ENCODE measurements around the gene GSE1. TPM values are rescaled to one million over a fixed set of nuclear protein-coding genes. Genes with fewer than 3 reads are reported as not detected.

The GSE1 gene
- total and polyA plus RNA-seq, 9 of the 15 experiments (the other 6 are each of a cell fraction or from before 2014, with no cell fraction given), result 12.2 to 244 (median 57.9) TPM

DNA sequence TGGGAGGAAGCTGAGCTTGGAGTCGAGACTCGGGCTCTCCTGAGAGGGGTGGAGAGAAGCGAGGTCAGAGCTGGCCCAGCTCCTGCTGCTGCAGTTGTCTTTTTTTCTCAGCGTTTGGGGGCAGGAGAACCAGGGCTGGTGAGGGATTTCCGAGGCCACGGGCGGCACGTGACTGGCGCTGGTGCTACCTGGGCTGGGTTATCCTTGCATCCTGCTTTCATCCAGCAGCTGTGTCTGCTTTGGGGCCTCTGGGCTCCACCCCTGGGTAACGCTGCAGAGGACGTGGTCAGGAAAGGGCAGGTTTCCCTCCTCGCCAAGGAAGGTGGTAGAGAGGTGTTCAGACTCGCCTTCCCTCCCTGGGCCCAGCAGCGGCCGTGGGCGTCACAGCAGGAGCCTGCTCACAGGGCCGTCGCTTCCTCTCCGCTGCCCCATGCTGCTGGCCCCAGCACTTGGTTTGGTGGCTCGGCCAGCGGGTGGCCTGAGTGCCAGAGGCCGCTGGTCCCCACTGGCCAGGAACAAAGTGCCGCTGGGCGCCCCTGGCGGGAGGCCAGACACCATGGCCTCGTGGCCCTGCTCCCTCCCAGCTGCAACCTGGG lies 22.5 kb downstream of the GSE1 start:
- H3K79me2 ChIP-seq (ENCODE audit: control insufficient read depth, insufficient read depth, low read length), result peaks cover 99% of the 10 kb centered on the region
- H3K27me3 ChIP-seq (ENCODE audit: control insufficient read depth in 2 of 2, insufficient read depth in 2 of 2, low read length in 2 of 2), result no peaks in the 10 kb centered on the region
- peaks cover 97% of the 10 kb centered on the region; the same call in 2 of the 3 replicates for H3K36me3 ChIP-seq (ENCODE audit: control insufficient read depth, insufficient read depth, low read length)
- TF ChIP-seq, protein P1, sequence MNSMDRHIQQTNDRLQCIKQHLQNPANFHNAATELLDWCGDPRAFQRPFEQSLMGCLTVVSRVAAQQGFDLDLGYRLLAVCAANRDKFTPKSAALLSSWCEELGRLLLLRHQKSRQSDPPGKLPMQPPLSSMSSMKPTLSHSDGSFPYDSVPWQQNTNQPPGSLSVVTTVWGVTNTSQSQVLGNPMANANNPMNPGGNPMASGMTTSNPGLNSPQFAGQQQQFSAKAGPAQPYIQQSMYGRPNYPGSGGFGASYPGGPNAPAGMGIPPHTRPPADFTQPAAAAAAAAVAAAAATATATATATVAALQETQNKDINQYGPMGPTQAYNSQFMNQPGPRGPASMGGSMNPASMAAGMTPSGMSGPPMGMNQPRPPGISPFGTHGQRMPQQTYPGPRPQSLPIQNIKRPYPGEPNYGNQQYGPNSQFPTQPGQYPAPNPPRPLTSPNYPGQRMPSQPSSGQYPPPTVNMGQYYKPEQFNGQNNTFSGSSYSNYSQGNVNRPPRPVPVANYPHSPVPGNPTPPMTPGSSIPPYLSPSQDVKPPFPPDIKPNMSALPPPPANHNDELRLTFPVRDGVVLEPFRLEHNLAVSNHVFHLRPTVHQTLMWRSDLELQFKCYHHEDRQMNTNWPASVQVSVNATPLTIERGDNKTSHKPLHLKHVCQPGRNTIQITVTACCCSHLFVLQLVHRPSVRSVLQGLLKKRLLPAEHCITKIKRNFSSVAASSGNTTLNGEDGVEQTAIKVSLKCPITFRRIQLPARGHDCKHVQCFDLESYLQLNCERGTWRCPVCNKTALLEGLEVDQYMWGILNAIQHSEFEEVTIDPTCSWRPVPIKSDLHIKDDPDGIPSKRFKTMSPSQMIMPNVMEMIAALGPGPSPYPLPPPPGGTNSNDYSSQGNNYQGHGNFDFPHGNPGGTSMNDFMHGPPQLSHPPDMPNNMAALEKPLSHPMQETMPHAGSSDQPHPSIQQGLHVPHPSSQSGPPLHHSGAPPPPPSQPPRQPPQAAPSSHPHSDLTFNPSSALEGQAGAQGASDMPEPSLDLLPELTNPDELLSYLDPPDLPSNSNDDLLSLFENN (IDR thresholded peaks at IDR 0.05; ENCODE audit: low read depth in 2 of 2, low read length in 2 of 2), result no peak
- peak; percentile 86 for TF ChIP-seq RBM22 (IDR thresholded peaks at IDR 0.05; ENCODE audit: low read depth, low read length, poor library complexity, severe bottlenecking)
- no peak for TF ChIP-seq RBBP5 (IDR thresholded peaks at IDR 0.05; ENCODE audit: borderline replicate concordance, insufficient read depth, low read length, poor library complexity, severe bottlenecking)
- TF ChIP-seq, protein P2, sequence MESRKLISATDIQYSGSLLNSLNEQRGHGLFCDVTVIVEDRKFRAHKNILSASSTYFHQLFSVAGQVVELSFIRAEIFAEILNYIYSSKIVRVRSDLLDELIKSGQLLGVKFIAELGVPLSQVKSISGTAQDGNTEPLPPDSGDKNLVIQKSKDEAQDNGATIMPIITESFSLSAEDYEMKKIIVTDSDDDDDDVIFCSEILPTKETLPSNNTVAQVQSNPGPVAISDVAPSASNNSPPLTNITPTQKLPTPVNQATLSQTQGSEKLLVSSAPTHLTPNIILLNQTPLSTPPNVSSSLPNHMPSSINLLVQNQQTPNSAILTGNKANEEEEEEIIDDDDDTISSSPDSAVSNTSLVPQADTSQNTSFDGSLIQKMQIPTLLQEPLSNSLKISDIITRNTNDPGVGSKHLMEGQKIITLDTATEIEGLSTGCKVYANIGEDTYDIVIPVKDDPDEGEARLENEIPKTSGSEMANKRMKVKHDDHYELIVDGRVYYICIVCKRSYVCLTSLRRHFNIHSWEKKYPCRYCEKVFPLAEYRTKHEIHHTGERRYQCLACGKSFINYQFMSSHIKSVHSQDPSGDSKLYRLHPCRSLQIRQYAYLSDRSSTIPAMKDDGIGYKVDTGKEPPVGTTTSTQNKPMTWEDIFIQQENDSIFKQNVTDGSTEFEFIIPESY (CRISPR knock-in tag; IDR thresholded peaks at IDR 0.05), result peak; percentile 59; the same call in 1 of the 2 replicates
- ChIA-PET CTCF (ENCODE audit: low intra/inter-chr PET ratio) (no interaction called here), POLR2A (interaction anchor here (0.6 kb wide), 2 partner anchors 27 to 43 kb away, joined by 3 to 4 read pairs; no protein-coding TSS in a partner anchor)
- no peaks in the 10 kb centered on the region for H3K9me3 ChIP-seq (replicated peaks; ENCODE audit: control insufficient read depth, insufficient read depth, low read depth, low read length)
- BruUV-seq (replicated peaks), result no TSS peak
- no peak overlapping the region for H2AFZ ChIP-seq (ENCODE audit: low read depth, low read length)
- H4K20me1 ChIP-seq (replicated peaks; ENCODE audit: control insufficient read depth, insufficient read depth, low read length), result peaks cover 85% of the 10 kb centered on the region
- WGBS (ENCODE audit: insufficient coverage, low coverage, missing lambda C conversion rate), result 90% methylated on average over 13 of the region's 26 CpGs
- no peak overlapping the region; a peak in 1 of 4 replicates for H3K9ac ChIP-seq (ENCODE audit: insufficient read depth in 1 of 2, low read depth in 2 of 2, low read length in 2 of 2)
- no peak for ATAC-seq
- no peak for DNase-seq (ENCODE audit: extremely low read depth in 1 of 4, low spot score in 3 of 4)
- H3K4me3 ChIP-seq, result no peak overlapping the region
- H3K9me1 ChIP-seq (ENCODE audit: control insufficient read depth, insufficient read depth, low read length), result peaks cover 13% of the 10 kb centered on the region
- H3K4me2 ChIP-seq (ENCODE audit: insufficient read depth, low read length), result no peak overlapping the region
- intact Hi-C loops (cut with micrococcal nuclease), result no loop called here
- H3K27ac ChIP-seq (ENCODE audit: extremely low read depth, low read depth, low read length), result no peak overlapping the region
- peaks cover 0 to 91% of the 10 kb centered on the region in 2 experiments; a peak in 2 of 5 replicates for H3K4me1 ChIP-seq (replicated peaks in 1 of 2; ENCODE audit: control insufficient read depth in 2 of 2, insufficient read depth in 2 of 2, low read length in 2 of 2)
- FAIRE-seq, result no peak
- in situ Hi-C loops (cut with MboI), result no loop called here
